Endodermal cell (in vitro differentiated cells): ENCODE data around the gene ENTPD1. TPM values are rescaled to one million over a fixed set of nuclear protein-coding genes. Genes with fewer than 3 reads are reported as not detected.

Experiments used
- DNase-seq: peaks from one replicate; pipeline ENCODE4 v3.0.0-alpha.2; 2017
- H3K27ac ChIP-seq: 2 replicates; pipeline ENCODE4 v1.5.1; 2013; ENCODE audit warnings: mild to moderate bottlenecking, low read depth, low read length, moderate library complexity
- H3K27me3 ChIP-seq: 2 replicates; pipeline ENCODE4 v1.6.1; 2013; ENCODE audit warnings: mild to moderate bottlenecking, low read length, moderate library complexity; ENCODE audit not compliant: insufficient read depth, control insufficient read depth, poor library complexity, severe bottlenecking
- H3K36me3 ChIP-seq: 2 replicates; pipeline ENCODE4 v1.7.0; 2013; ENCODE audit warnings: mild to moderate bottlenecking, low read length, moderate library complexity; ENCODE audit not compliant: control insufficient read depth, insufficient read depth
- H3K4me1 ChIP-seq: one replicate; pipeline ENCODE4 v1.7.0; 2013; ENCODE audit warnings: low read length; ENCODE audit not compliant: control insufficient read depth, insufficient read depth
- H3K4me3 ChIP-seq: 2 replicates; pipeline ENCODE4 v1.5.1; 2013; ENCODE audit warnings: mild to moderate bottlenecking, low read length, moderate library complexity
- H3K9ac ChIP-seq: 2 replicates; pipeline ENCODE4 v1.6.1; 2013; ENCODE audit warnings: mild to moderate bottlenecking, low read length, moderate library complexity; ENCODE audit not compliant: poor library complexity, severe bottlenecking; ENCODE audit errors: extremely low read depth
- H3K9me3 ChIP-seq: 2 replicates; pipeline ENCODE4 v1.6.1; 2013; ENCODE audit warnings: mild to moderate bottlenecking, low read length, moderate library complexity; ENCODE audit not compliant: control insufficient read depth
- H3K27ac Mint-ChIP-seq: 2 replicates; pipeline ENCODE4 v1.8.0; 2020; ENCODE audit warnings: mixed read lengths
- H3K27me3 Mint-ChIP-seq: 2 replicates; pipeline ENCODE4 v1.8.0; 2021; ENCODE audit warnings: mild to moderate bottlenecking, mixed read lengths; ENCODE audit not compliant: insufficient read depth
- H3K36me3 Mint-ChIP-seq: 2 replicates; pipeline ENCODE4 v1.8.0; 2020; ENCODE audit warnings: low read depth, mixed read lengths
- H3K4me1 Mint-ChIP-seq: 2 replicates; pipeline ENCODE4 v1.8.0; 2020; ENCODE audit warnings: mixed read lengths
- H3K4me3 Mint-ChIP-seq: 2 replicates; pipeline ENCODE4 v1.8.0; 2020; ENCODE audit warnings: mild to moderate bottlenecking, moderate library complexity, mixed read lengths
- H3K9me3 Mint-ChIP-seq: 2 replicates; pipeline ENCODE4 v1.8.0; 2020; ENCODE audit warnings: mild to moderate bottlenecking, mixed read lengths
- WGBS, 2 experiments: methylation state at CpG; one replicate each; pipeline versions ENCODE4 v1.1.5 to v1.1.7; 2013; ENCODE audit warnings: missing lambda C conversion rate in 2 of 2, mixed read lengths in 1 of 2; ENCODE audit not compliant: insufficient coverage in 1 of 2, insufficient read length in 1 of 2; 5-methylcytosine and 5-hydroxymethylcytosine counted together
- total RNA-seq, 2 donors: library from RNA; stranded (reverse); fragmentation: NEBNext Ultra II Directional in 1 of 2; extraction: Animal tissue kit (Norgen Biotek cat#: 25700) in 1 of 2; gene quantifications; 2 replicates in 1 of 2; 3 replicates in 1 of 2; pipeline ENCODE4 v1.2.1, GENCODE V29; 2021
- TF ChIP-seq, protein P1 (sequence below): fragments of 200-600 bp; sonication (generic); conservative IDR thresholded peaks from 2 replicates; pipeline ENCODE4 v1.5.0; 2021; ENCODE audit warnings: antibody characterized with exemption, mild to moderate bottlenecking

The ENTPD1 gene
- total RNA-seq, 2 donors from 2014 or later = 3.9 TPM

DNA sequence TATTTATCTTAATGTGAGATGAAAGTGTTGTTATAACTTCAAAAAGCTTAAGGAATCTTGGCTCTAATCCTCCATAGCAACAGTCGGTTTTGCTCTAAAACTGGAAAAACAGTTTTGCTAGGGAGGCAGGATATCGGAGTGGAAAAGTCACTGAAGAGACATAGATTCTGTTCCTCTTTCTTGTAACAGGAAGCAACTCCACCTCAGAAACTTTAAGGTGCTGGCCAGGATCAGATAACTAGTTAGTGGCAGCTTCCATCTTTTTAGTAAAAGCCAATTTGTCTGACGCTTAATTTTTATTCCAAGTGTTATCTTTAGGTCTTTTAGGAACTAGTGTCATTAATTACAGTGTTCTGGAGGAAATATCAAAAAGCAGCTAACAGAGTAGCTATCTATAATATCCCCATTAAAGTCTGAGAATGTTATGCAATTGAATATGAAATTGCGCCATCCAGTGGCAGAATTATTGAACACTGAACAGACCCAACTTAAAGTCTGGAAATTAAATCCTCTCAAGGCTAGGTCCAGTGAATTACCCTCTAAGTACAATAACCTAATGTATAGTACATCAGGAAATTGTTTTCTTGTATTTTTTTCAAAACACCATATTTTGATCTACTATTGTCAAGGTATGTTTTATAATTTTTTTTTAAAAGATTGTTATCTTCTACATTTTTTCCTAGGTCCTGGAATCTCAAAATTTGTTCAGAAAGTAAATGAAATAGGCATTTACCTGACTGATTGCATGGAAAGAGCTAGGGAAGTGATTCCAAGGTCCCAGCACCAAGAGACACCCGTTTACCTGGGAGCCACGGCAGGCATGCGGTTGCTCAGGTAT, 85.9 kb downstream of the ENTPD1 start:
- Mint-ChIP-seq H3K4me1 (peaks cover 27% of the 10 kb centered on the region), H3K36me3 (no peaks in the 10 kb centered on the region), H3K27ac (no peak overlapping the region), H3K4me3 (no peak overlapping the region), H3K27me3 (peaks cover 40% of the 10 kb centered on the region), H3K9me3 (no peaks in the 10 kb centered on the region)
- DNase-seq = peak; percentile 59
- 60 to 74% methylated on average over 4 to 7 of the region's 7 CpGs for WGBS, 2 experiments
- Histone ChIP-seq H3K9me3 (no peaks in the 10 kb centered on the region), H3K9ac (no peak overlapping the region), H3K27me3 (peaks cover 28% of the 10 kb centered on the region), H3K36me3 (peaks cover 32% of the 10 kb centered on the region), H3K27ac (no peak overlapping the region), H3K4me1 (peaks cover 4% of the 10 kb centered on the region), H3K4me3 (no peak overlapping the region)
- TF ChIP-seq, protein P1, sequence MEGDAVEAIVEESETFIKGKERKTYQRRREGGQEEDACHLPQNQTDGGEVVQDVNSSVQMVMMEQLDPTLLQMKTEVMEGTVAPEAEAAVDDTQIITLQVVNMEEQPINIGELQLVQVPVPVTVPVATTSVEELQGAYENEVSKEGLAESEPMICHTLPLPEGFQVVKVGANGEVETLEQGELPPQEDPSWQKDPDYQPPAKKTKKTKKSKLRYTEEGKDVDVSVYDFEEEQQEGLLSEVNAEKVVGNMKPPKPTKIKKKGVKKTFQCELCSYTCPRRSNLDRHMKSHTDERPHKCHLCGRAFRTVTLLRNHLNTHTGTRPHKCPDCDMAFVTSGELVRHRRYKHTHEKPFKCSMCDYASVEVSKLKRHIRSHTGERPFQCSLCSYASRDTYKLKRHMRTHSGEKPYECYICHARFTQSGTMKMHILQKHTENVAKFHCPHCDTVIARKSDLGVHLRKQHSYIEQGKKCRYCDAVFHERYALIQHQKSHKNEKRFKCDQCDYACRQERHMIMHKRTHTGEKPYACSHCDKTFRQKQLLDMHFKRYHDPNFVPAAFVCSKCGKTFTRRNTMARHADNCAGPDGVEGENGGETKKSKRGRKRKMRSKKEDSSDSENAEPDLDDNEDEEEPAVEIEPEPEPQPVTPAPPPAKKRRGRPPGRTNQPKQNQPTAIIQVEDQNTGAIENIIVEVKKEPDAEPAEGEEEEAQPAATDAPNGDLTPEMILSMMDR = peak; percentile 92

DNA sequence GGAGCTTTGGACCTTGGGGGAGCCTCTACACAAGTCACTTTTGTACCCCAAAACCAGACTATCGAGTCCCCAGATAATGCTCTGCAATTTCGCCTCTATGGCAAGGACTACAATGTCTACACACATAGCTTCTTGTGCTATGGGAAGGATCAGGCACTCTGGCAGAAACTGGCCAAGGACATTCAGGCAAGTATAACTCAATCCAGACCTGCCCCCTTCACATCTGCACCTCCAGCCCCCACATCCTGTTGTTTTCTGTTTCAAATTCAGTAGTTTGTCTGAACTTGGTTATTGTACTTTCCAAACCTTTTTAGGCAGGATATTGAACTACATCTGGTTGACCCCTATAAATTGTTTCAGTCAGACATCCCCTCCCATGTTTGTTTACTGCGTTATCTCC, 89.4 kb downstream of the ENTPD1 start:
- peaks cover 49% of the 10 kb centered on the region for H3K36me3 ChIP-seq
- H3K9me3 ChIP-seq = no peaks in the 10 kb centered on the region
- no peak overlapping the region for H3K4me3 ChIP-seq
- H3K27ac Mint-ChIP-seq = no peak overlapping the region
- no peak overlapping the region for H3K4me3 Mint-ChIP-seq
- no peak overlapping the region for H3K9ac ChIP-seq
- H3K36me3 Mint-ChIP-seq = peaks cover 8% of the 10 kb centered on the region
- TF ChIP-seq, protein P1 = no peak
- H3K4me1 Mint-ChIP-seq = peaks cover 13% of the 10 kb centered on the region
- H3K4me1 ChIP-seq = no peaks in the 10 kb centered on the region
- 91% methylated on average over 3 of the region's 3 CpGs; no CpG with 5 or more reads in 1 of the 2 experiments for WGBS, 2 experiments
- no peak overlapping the region for H3K27ac ChIP-seq
- H3K9me3 Mint-ChIP-seq = no peaks in the 10 kb centered on the region
- peaks cover 24% of the 10 kb centered on the region for H3K27me3 ChIP-seq
- DNase-seq = no peak
- H3K27me3 Mint-ChIP-seq = peaks cover 39% of the 10 kb centered on the region

DNA sequence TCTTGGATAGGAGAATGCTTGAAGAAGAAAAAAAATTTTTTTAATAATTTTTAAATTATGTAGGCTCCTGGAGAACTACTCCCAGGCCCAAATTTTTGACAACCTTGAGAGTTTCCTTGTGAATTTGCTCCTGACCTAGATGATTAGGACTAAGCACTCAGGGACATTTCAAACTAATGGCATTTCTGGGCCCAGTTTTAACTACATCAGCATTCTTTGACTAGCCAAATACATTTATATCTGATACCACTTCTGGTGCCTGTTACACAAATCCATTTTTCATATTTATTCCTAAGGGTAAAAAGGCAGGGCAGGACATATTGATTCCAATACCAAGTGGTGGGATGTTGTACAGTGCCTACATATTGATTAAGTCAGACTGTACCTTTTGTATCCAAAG, 91.0 kb downstream of the ENTPD1 start:
- TF ChIP-seq, protein P1 = no peak
- H3K4me1 ChIP-seq = no peaks in the 10 kb centered on the region
- no peak overlapping the region for H3K27ac ChIP-seq
- Mint-ChIP-seq H3K4me1 (no peaks in the 10 kb centered on the region), H3K27me3 (peaks cover 39% of the 10 kb centered on the region), H3K27ac (no peak overlapping the region), H3K4me3 (no peak overlapping the region), H3K36me3 (peaks cover 8% of the 10 kb centered on the region), H3K9me3 (no peaks in the 10 kb centered on the region)
- H3K36me3 ChIP-seq = peaks cover 49% of the 10 kb centered on the region
- H3K9ac ChIP-seq = no peak overlapping the region
- H3K9me3 ChIP-seq = no peaks in the 10 kb centered on the region
- peaks cover 24% of the 10 kb centered on the region for H3K27me3 ChIP-seq
- H3K4me3 ChIP-seq = no peak overlapping the region
- DNase-seq = no peak
